ENCODE results near the gene BAG1.

BAG1 gene

DNA sequence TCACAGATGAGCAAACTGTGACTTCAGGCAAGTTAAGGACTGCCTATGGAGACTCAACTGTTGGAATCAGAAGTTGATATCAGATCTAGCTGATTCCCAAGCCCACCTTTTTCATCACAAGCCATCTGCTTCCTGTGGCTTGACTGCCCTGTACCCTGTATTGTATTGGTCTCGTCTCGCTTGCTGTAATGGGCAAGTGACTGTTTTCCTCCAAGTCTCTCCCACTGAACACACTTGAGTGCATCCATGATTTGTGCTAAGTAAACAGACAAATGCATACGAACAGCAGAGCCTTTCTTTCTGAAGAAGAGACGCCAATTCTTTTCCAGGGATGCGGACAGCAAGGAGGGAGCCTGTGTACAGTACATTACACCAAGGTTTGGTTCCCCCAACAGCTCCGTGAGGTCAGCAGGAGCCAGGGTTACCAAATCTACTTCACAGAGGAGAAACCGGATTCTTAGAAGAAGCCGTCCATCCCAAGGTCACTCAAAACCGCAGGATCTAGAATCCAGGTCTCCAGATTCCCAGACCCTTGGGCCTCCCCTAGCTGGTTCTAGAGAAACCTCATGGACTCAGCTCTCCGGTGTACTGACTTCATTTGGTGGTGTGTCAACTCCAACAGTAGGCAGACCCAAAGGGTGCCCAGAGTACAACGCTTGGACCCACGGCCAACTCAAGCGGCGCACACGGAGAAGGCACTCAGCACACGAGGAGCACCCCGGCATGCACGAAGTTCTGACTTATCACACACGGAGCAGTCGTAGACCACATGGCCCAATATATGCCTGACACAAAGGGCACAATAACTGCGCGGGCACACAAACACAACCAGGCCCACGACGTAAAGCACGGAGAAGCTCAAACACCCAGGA lies 1.1 kb downstream of the BAG1 start:
- ChIA-PET POLR2A (interaction anchor here (1.3 to 1.7 kb wide), 2 partner anchors 16 to 27 kb away, joined by 4 to 7 read pairs; partner anchors contain the start of gene NFX1), CTCF (no interaction called here)
- no peak for TF ChIP-seq ARNT (IDR thresholded peaks at IDR 0.05)
- no peak; the same call in 1 of the 2 replicates for TF ChIP-seq L3MBTL2 (conservative IDR thresholded peaks at IDR 0.05)
- TF ChIP-seq LEF1 (IDR thresholded peaks at IDR 0.05; ENCODE audit: borderline replicate concordance) = no peak
- no peak for TF ChIP-seq BHLHE40 (IDR thresholded peaks at IDR 0.05; ENCODE audit: borderline replicate concordance)
- no peak for TF ChIP-seq CTBP1 (IDR thresholded peaks at IDR 0.05; ENCODE audit: borderline replicate concordance)
- no peak for TF ChIP-seq ELF4 (IDR thresholded peaks at IDR 0.05)
- TF ChIP-seq HDGF (IDR thresholded peaks at IDR 0.05; ENCODE audit: borderline replicate concordance) = no peak
- no peak for TF ChIP-seq FOXM1 (IDR thresholded peaks at IDR 0.05; ENCODE audit: borderline replicate concordance)
- DNase-seq (ENCODE audit: extremely low spot score) = no peak

DNA sequence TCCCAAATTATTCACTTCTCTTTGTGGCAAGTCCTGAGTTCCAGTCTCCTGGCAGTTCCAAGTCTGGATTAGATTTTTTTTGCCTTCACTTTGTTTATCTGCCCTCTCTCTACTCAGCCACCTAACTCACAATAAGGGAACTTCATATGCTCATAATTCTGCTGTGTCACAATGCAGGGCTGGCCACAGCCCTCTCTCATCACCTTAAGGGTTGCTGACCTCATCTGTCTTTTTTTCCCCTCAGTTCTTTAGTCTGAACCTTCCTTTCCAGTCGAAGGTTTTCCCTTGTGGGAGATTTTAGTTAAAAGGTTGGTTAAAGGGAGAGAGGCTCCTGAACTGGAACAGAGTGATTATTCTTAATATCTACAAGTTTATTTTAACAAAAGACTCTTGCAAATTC lies 4.1 kb downstream of the BAG1 start:
- CTCF ChIA-PET = no interaction called here
- DNase-seq (ENCODE audit: extremely low spot score) = no peak
- POLR2A ChIA-PET = no interaction called here
- TF ChIP-seq LEF1 (IDR thresholded peaks at IDR 0.05; ENCODE audit: borderline replicate concordance) (no peak), L3MBTL2 (conservative IDR thresholded peaks at IDR 0.05) (no peak), ARNT (IDR thresholded peaks at IDR 0.05) (no peak), TARDBP (IDR thresholded peaks at IDR 0.05) (no peak), FOXM1 (IDR thresholded peaks at IDR 0.05; ENCODE audit: borderline replicate concordance) (no peak), FOXA1 (IDR thresholded peaks at IDR 0.05) (no peak), SUZ12 (IDR thresholded peaks at IDR 0.05) (no peak)

DNA sequence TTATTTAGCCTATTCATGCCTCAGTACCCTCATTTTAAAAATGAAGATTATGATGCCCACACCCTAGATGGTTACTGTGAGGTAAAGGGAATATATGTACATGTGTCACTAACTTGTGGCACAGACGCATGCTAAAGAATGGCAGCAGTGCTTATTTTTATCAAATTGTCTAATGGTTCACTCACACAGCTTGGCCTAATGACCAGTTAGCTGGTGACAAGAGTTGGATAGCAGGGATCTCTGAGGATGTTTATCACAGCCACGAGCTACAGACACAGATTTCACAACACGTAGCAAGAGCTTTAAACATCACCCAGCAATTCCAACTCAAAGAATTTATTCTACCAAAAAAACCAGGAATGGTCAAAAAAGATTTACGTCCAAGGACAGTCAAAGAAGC lies 7.2 kb downstream of the BAG1 start:
- CTCF ChIA-PET = no interaction called here
- no peak for TF ChIP-seq NFRKB (IDR thresholded peaks at IDR 0.05)
- TF ChIP-seq BHLHE40 (IDR thresholded peaks at IDR 0.05; ENCODE audit: borderline replicate concordance) = no peak
- DNase-seq (ENCODE audit: extremely low spot score) = no peak
- POLR2A ChIA-PET = no interaction called here

DNA sequence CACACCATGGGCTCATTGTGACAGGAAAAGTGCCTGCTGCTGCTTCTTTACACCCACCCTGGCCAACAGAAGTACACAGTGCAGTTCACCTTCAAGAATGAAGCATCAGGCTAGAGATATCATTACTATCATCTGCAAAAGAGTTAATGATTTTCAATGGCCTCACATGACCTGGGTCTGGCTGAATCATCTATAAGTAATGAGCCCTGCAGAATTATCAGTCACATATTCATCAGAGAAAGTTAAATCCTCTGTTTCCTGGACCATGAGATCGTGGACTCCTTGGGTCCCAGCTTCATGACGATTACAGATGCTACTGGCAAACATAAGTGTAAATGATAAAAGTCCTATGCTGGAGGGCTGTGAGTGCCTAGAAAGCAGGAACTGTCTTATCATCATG lies 8.3 kb downstream of the BAG1 start:
- CTCF ChIA-PET = no interaction called here
- DNase-seq (ENCODE audit: extremely low spot score) = no peak
- TF ChIP-seq, protein P1, sequence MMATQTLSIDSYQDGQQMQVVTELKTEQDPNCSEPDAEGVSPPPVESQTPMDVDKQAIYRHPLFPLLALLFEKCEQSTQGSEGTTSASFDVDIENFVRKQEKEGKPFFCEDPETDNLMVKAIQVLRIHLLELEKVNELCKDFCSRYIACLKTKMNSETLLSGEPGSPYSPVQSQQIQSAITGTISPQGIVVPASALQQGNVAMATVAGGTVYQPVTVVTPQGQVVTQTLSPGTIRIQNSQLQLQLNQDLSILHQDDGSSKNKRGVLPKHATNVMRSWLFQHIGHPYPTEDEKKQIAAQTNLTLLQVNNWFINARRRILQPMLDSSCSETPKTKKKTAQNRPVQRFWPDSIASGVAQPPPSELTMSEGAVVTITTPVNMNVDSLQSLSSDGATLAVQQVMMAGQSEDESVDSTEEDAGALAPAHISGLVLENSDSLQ (IDR thresholded peaks at IDR 0.05) = no peak
- TF ChIP-seq FOXA1 (IDR thresholded peaks at IDR 0.05) (no peak), LEF1 (IDR thresholded peaks at IDR 0.05; ENCODE audit: borderline replicate concordance) (no peak), ARNT (IDR thresholded peaks at IDR 0.05) (no peak), TARDBP (IDR thresholded peaks at IDR 0.05) (no peak), FOXK2 (IDR thresholded peaks at IDR 0.05) (no peak), NFRKB (IDR thresholded peaks at IDR 0.05) (no peak), BHLHE40 (IDR thresholded peaks at IDR 0.05; ENCODE audit: borderline replicate concordance) (no peak), CTBP1 (IDR thresholded peaks at IDR 0.05; ENCODE audit: borderline replicate concordance) (no peak), FOXM1 (IDR thresholded peaks at IDR 0.05; ENCODE audit: borderline replicate concordance) (no peak), ZNF384 (IDR thresholded peaks at IDR 0.05) (no peak), ELF4 (IDR thresholded peaks at IDR 0.05) (no peak), SUZ12 (IDR thresholded peaks at IDR 0.05) (no peak), SP1 (IDR thresholded peaks at IDR 0.05) (no peak), HDGF (IDR thresholded peaks at IDR 0.05; ENCODE audit: borderline replicate concordance) (no peak), L3MBTL2 (conservative IDR thresholded peaks at IDR 0.05) (no peak)

DNA sequence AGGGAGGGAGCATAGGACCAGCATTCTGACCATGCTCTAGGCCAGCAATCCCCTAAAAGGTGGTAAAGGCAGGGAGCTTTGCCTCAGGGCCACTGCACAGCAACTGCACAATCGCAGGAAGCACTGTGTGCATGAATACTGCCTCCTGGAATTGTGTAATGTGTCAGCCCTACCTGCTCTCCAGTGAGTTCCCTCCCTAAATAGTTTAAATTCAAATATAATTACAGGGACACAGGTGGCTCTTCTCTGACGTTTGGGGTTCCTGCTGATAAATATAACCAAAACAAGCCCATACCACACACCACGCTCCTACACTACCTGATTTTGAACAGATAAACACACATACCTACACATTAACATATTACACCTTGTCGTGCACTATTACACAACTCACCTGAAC lies 9.0 kb downstream of the BAG1 start:
- no peak for TF ChIP-seq FOXA1 (IDR thresholded peaks at IDR 0.05)
- TF ChIP-seq TARDBP (IDR thresholded peaks at IDR 0.05) = no peak
- no peak for TF ChIP-seq CTBP1 (IDR thresholded peaks at IDR 0.05; ENCODE audit: borderline replicate concordance)
- TF ChIP-seq, protein P1 (IDR thresholded peaks at IDR 0.05) = no peak
- TF ChIP-seq FOXK2 (IDR thresholded peaks at IDR 0.05) = no peak
- no peak for DNase-seq (ENCODE audit: extremely low spot score)
- ChIA-PET CTCF (no interaction called here), POLR2A (no interaction called here)

More for the DNA sequence above, 8.3 kb downstream of the BAG1 start:
- POLR2A ChIA-PET = no interaction called here

DNA sequence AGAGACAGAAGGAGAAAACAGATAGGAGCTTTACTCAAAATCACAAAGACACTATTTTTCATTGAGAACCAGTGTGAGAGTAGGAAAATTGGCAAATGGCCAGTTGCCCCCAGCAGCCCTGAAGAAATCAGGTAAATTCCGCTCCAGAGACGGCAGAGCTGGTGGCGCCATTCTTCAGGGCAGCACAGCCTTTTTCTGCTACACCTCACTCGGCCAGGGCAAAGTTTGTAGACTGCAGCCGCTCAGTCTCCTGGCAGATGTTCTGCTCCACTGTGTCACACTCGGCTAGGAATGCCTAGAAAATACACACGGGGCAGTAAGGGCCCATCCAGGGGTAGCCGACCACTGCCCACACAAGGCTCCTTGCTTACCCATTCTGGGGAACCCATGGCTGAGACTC lies 9.5 kb downstream of the BAG1 start:
- CTCF ChIA-PET = no interaction called here
- POLR2A ChIA-PET = no interaction called here
- TF ChIP-seq CTBP1 (IDR thresholded peaks at IDR 0.05; ENCODE audit: borderline replicate concordance) (no peak), SP1 (IDR thresholded peaks at IDR 0.05) (no peak), ELF4 (IDR thresholded peaks at IDR 0.05) (no peak), SUZ12 (IDR thresholded peaks at IDR 0.05) (no peak), TARDBP (IDR thresholded peaks at IDR 0.05) (no peak), ARNT (IDR thresholded peaks at IDR 0.05) (no peak), FOXA1 (IDR thresholded peaks at IDR 0.05) (no peak), BHLHE40 (IDR thresholded peaks at IDR 0.05; ENCODE audit: borderline replicate concordance) (no peak), FOXK2 (IDR thresholded peaks at IDR 0.05) (no peak), NFRKB (IDR thresholded peaks at IDR 0.05) (no peak), LEF1 (IDR thresholded peaks at IDR 0.05; ENCODE audit: borderline replicate concordance) (no peak), L3MBTL2 (conservative IDR thresholded peaks at IDR 0.05) (no peak), HDGF (IDR thresholded peaks at IDR 0.05; ENCODE audit: borderline replicate concordance) (no peak), ZNF384 (IDR thresholded peaks at IDR 0.05) (no peak), FOXM1 (IDR thresholded peaks at IDR 0.05; ENCODE audit: borderline replicate concordance) (no peak)
- TF ChIP-seq, protein P1 (IDR thresholded peaks at IDR 0.05) = no peak
- no peak for DNase-seq (ENCODE audit: extremely low spot score)

All from HEK293T (cell line).